ENCODE results near the gene HSPD1.
"Not testable (repeated sequence)": the region's sequence is repeated elsewhere in the genome, so short reads cannot be mapped to it uniquely, and the experiment has no call there.

HSPD1 gene

GRCh38 chr2:197454923-197455322 lies 44.7 kb downstream of the HSPD1 start:
- peak overlapping the region; percentile 98 for H3K4me3 ChIP-seq (ENCODE audit: low read depth, low read length)
- no peak for TF ChIP-seq MAX (IDR thresholded peaks at IDR 0.05; ENCODE audit: low read depth, low read length)
- no peak for TF ChIP-seq CTCF (IDR thresholded peaks at IDR 0.05; ENCODE audit: low read depth, low read length)
- TF ChIP-seq POLR2A (IDR thresholded peaks at IDR 0.05; ENCODE audit: extremely low read depth, insufficient read length): no peak
- no peak for TF ChIP-seq MYC (IDR thresholded peaks at IDR 0.05; ENCODE audit: low read depth, low read length)
- no peak for DNase-seq (ENCODE audit: low read depth)

GRCh38 chr2:197453914-197454398 lies 45.7 kb downstream of the HSPD1 start:
- no peak for TF ChIP-seq POLR2A (IDR thresholded peaks at IDR 0.05; ENCODE audit: extremely low read depth, insufficient read length)
- peak; percentile 78; the same call in 1 of the 2 replicates for TF ChIP-seq MYC (IDR thresholded peaks at IDR 0.05; ENCODE audit: low read depth, low read length)
- TF ChIP-seq MAX (IDR thresholded peaks at IDR 0.05; ENCODE audit: low read depth, low read length): no peak; the same call in 1 of the 2 replicates
- DNase-seq (ENCODE audit: low read depth): peak; percentile 93
- H3K4me3 ChIP-seq (ENCODE audit: low read depth, low read length): peak overlapping the region; percentile 98

GRCh38 chr2:197453123-197453913 lies 46.3 kb downstream of the HSPD1 start, which contains the start of gene COQ10B:
TSS of gene COQ10B (plus strand) at chr2:197453552. CDS start at chr2:197453561, 9 bp downstream.
- peak; percentile 100 for DNase-seq (ENCODE audit: low read depth)
- peak within 1 kb of the TSS; percentile 98 for H3K4me3 ChIP-seq (ENCODE audit: low read depth, low read length)
- TF ChIP-seq MYC (IDR thresholded peaks at IDR 0.05; ENCODE audit: low read depth, low read length) (no peak; the same call in 1 of the 2 replicates), POLR2A (IDR thresholded peaks at IDR 0.05; ENCODE audit: extremely low read depth, insufficient read length) (peak; percentile 50), MAX (IDR thresholded peaks at IDR 0.05; ENCODE audit: low read depth, low read length) (peak; percentile 82), CTCF (IDR thresholded peaks at IDR 0.05; ENCODE audit: low read depth, low read length) (no peak)

- TF ChIP-seq MAX (IDR thresholded peaks at IDR 0.05; ENCODE audit: low read depth, low read length): no peak
- TF ChIP-seq POLR2A (IDR thresholded peaks at IDR 0.05; ENCODE audit: extremely low read depth, insufficient read length): peak; percentile 53
- DNase-seq (ENCODE audit: low read depth): no peak
- H3K4me3 ChIP-seq (ENCODE audit: low read depth, low read length): peak overlapping the region; percentile 61
These were observed 46.9 kb downstream of the HSPD1 start for GRCh38 chr2:197452754-197453122.

- not testable (repeated sequence) for H3K4me3 ChIP-seq (ENCODE audit: low read depth, low read length)
- peak; percentile 39 for TF ChIP-seq POLR2A (IDR thresholded peaks at IDR 0.05; ENCODE audit: extremely low read depth, insufficient read length)
- DNase-seq (ENCODE audit: low read depth): peak; percentile 48
These were observed 48.7 kb downstream of the HSPD1 start for GRCh38 chr2:197450935-197451358.

- H3K4me3 ChIP-seq (ENCODE audit: low read depth, low read length): no peak overlapping the region
- TF ChIP-seq CTCF (IDR thresholded peaks at IDR 0.05; ENCODE audit: low read depth, low read length) (no peak), POLR2A (IDR thresholded peaks at IDR 0.05; ENCODE audit: extremely low read depth, insufficient read length) (no peak), MYC (IDR thresholded peaks at IDR 0.05; ENCODE audit: low read depth, low read length) (no peak), MAX (IDR thresholded peaks at IDR 0.05; ENCODE audit: low read depth, low read length) (no peak)
- no peak for DNase-seq (ENCODE audit: low read depth)
These were observed 49.2 kb downstream of the HSPD1 start for GRCh38 chr2:197450465-197450864.

- TF ChIP-seq MYC (IDR thresholded peaks at IDR 0.05; ENCODE audit: low read depth, low read length): no peak
- no peak for TF ChIP-seq CTCF (IDR thresholded peaks at IDR 0.05; ENCODE audit: low read depth, low read length)
- no peak for TF ChIP-seq POLR2A (IDR thresholded peaks at IDR 0.05; ENCODE audit: extremely low read depth, insufficient read length)
- no peak for TF ChIP-seq MAX (IDR thresholded peaks at IDR 0.05; ENCODE audit: low read depth, low read length)
- H3K4me3 ChIP-seq (ENCODE audit: low read depth, low read length): no peak overlapping the region
- DNase-seq (ENCODE audit: low read depth): no peak
These were observed 52.8 kb downstream of the HSPD1 start for GRCh38 chr2:197446844-197447243.
